MCF 10A (cell line): ENCODE data around the gene MICA. TPM values are rescaled to one million over a fixed set of nuclear protein-coding genes. Genes with fewer than 3 reads are reported as not detected.
"Not testable (repeated sequence)": the region's sequence is repeated elsewhere in the genome, so short reads cannot be mapped to it uniquely, and the experiment has no call there.

Experiments
- BruUV-seq: library from RNA; stranded (reverse); fragments of 400-500 nt; replicated peaks from 2 replicates; lab custom pipeline; 2021; lab: Mats Ljungman, UMichigan
- CTCF ChIA-PET: fragments of 300-600 bp; sonication (Branson Sonifier 250); formaldehyde crosslinking; extraction: SDS; loops from one replicate; lab custom pipeline; 2021; ENCODE audit warnings: antibody characterized with exemption, inconsistent platforms; lab: Yijun Ruan, JAX
- POLR2A ChIA-PET: fragments of 300-600, 350-650 bp; sonication (Branson Sonifier 250); formaldehyde crosslinking; extraction: SDS; loops from one replicate; lab custom pipeline; 2020; ENCODE audit warnings: antibody characterized with exemption, inconsistent platforms; lab: Yijun Ruan, JAX
- DNase-seq: peaks from one replicate; pipeline ENCODE4 v3.0.0-alpha.2; 2018; ENCODE audit not compliant: unreplicated experiment
- H3K27ac Mint-ChIP-seq: one replicate; pipeline ENCODE4 v1.8.0; 2022; ENCODE audit warnings: mild to moderate bottlenecking, low read depth, mixed read lengths; ENCODE audit not compliant: unreplicated experiment
- H3K27me3 Mint-ChIP-seq: one replicate; pipeline ENCODE4 v1.8.0; 2022; ENCODE audit warnings: mixed read lengths; ENCODE audit not compliant: insufficient read depth, unreplicated experiment
- H3K36me3 Mint-ChIP-seq: one replicate; pipeline ENCODE4 v1.8.0; 2022; ENCODE audit warnings: mild to moderate bottlenecking, moderate library complexity, mixed read lengths; ENCODE audit not compliant: insufficient read depth, unreplicated experiment
- H3K4me1 Mint-ChIP-seq: one replicate; pipeline ENCODE4 v1.8.0; 2022; ENCODE audit warnings: mixed read lengths; ENCODE audit not compliant: insufficient read depth, unreplicated experiment
- H3K4me3 Mint-ChIP-seq: one replicate; pipeline ENCODE4 v1.8.0; 2022; ENCODE audit warnings: mild to moderate bottlenecking, moderate library complexity, mixed read lengths; ENCODE audit not compliant: unreplicated experiment
- H3K9me3 Mint-ChIP-seq: one replicate; pipeline ENCODE4 v1.8.0; 2022; ENCODE audit warnings: mixed read lengths; ENCODE audit not compliant: unreplicated experiment
- CTCF ChIP-seq: fragments of 200-600 bp; IDR thresholded peaks from one replicate; pipeline ENCODE4 v1.8.0; 2022; ENCODE audit warnings: antibody characterized with exemption, mild to moderate bottlenecking; ENCODE audit not compliant: unreplicated experiment
- intact Hi-C: fragments of 100-400 bp; cut with micrococcal nuclease; formaldehyde crosslinking; loops from 2 replicates; pipeline ENCODE4 v1.14.1; 2022
- total RNA-seq: library from RNA; stranded (reverse); gene quantifications from 2 replicates; pipeline ENCODE4 v1.2.3, GENCODE V29; 2022

Gene MICA
- total RNA-seq, 1 experiment from 2014 or later, result 18.0 TPM

- no TSS peak for BruUV-seq
- Mint-ChIP-seq H3K36me3 (no peaks in the 10 kb centered on the region), H3K27ac (no peak overlapping the region), H3K4me3 (no peak overlapping the region), H3K27me3 (peaks cover under 1% of the 10 kb centered on the region), H3K4me1 (peaks cover 15% of the 10 kb centered on the region), H3K9me3 (no peaks in the 10 kb centered on the region)
- ChIA-PET POLR2A (no interaction called here), CTCF (interaction anchor here (0.7 to 0.8 kb wide), 2 partner anchors 19 to 692 kb away, joined by 3 to 5 read pairs; no protein-coding TSS in a partner anchor)
- intact Hi-C loops, result no loop called here
- no peak for DNase-seq
- no peak for TF ChIP-seq CTCF
Observed at GRCh38 chr6:31386099-31386498, 17.3 kb upstream of the MICA start.

- CTCF ChIA-PET, result no interaction called here
- intact Hi-C loops, result no loop called here
- H3K27me3 Mint-ChIP-seq, result no peaks in the 10 kb centered on the region
Observed at GRCh38 chr6:31386977-31387376, 16.4 kb upstream of the MICA start.

GRCh38 chr6:31388916-31389801, 14.2 kb upstream of the MICA start:
- CTCF ChIA-PET, result interaction anchor here (0.6 kb wide), 1 partner anchor 464 kb away, joined by 3 read pairs; no protein-coding TSS in a partner anchor
- intact Hi-C loops, H3K4me3 Mint-ChIP-seq, H3K36me3 Mint-ChIP-seq, BruUV-seq, POLR2A ChIA-PET, H3K9me3 Mint-ChIP-seq, H3K27me3 Mint-ChIP-seq, DNase-seq, H3K27ac Mint-ChIP-seq: not testable (repeated sequence)
- H3K4me1 Mint-ChIP-seq, result peaks cover 15% of the 10 kb centered on the region

More at GRCh38 chr6:31386977-31387376, 16.4 kb upstream of the MICA start:
- TF ChIP-seq CTCF, result no peak
- H3K4me3 Mint-ChIP-seq, result no peak overlapping the region
- no TSS peak for BruUV-seq
- POLR2A ChIA-PET, result no interaction called here
- H3K4me1 Mint-ChIP-seq, result peaks cover 15% of the 10 kb centered on the region
- H3K9me3 Mint-ChIP-seq, result no peaks in the 10 kb centered on the region
- H3K27ac Mint-ChIP-seq, result no peak overlapping the region
- no peaks in the 10 kb centered on the region for H3K36me3 Mint-ChIP-seq
- no peak for DNase-seq

- intact Hi-C loops, H3K27ac Mint-ChIP-seq, H3K27me3 Mint-ChIP-seq, POLR2A ChIA-PET, H3K4me3 Mint-ChIP-seq, BruUV-seq, CTCF ChIA-PET, H3K9me3 Mint-ChIP-seq, H3K36me3 Mint-ChIP-seq, DNase-seq: not testable (repeated sequence)
- peaks cover 15% of the 10 kb centered on the region for H3K4me1 Mint-ChIP-seq
Observed at GRCh38 chr6:31389802-31390132, 13.6 kb upstream of the MICA start.

- H3K27me3 Mint-ChIP-seq, result no peaks in the 10 kb centered on the region
- intact Hi-C loops, result no loop called here
- no TSS peak for BruUV-seq
- ChIA-PET POLR2A (no interaction called here), CTCF (interaction anchor here (0.6 to 1.4 kb wide), 4 partner anchors 28 to 300 kb away, joined by 3 to 4 read pairs (median 4); no protein-coding TSS in a partner anchor)
- no peaks in the 10 kb centered on the region for H3K9me3 Mint-ChIP-seq
- no peak overlapping the region for H3K4me3 Mint-ChIP-seq
- no peak for DNase-seq
- H3K4me1 Mint-ChIP-seq, result peaks cover 6% of the 10 kb centered on the region
- TF ChIP-seq CTCF, result no peak
- no peaks in the 10 kb centered on the region for H3K36me3 Mint-ChIP-seq
- no peak overlapping the region for H3K27ac Mint-ChIP-seq
Observed at GRCh38 chr6:31393932-31394331, 9.5 kb upstream of the MICA start.
